Stimulated activated CD4-positive, alpha-beta T cell treated with anti-CD3 and anti-CD28 coated beads, TNF-alpha, amount 100 ng/mL, for 24 hours (primary cell): ENCODE measurements around the gene TRAF3IP1.
"Not testable (repeated sequence)": the region's sequence is repeated elsewhere in the genome, so short reads cannot be mapped to it uniquely, and the experiment has no call there.

ENCODE experiments used
- DNase-seq, 3 experiments: peaks; one replicate each; pipeline ENCODE4 v3.0.0-alpha.2; 2020; ENCODE audit warnings: low read depth in 3 of 3

Gene TRAF3IP1

DNA sequence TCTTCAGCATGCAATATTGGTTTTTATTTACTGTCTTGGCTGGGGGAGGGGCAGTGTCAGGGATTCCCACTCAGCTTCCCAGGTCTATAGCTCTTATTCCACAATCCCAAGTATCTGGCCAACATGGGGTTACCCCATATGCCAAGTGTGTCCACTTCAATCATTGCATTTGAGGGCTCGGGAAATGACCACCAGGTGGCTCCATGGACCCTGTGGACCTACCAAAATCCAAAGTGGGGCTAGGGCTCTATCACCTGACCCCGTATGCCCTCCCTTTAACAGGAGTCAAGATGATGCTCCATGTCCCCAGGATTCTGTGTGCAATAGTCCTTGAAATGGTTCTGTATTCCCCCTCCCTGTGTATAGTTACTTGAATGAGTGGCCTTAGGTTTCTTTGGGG lies 12.1 kb upstream of the TRAF3IP1 start:
- DNase-seq = no peak

DNA sequence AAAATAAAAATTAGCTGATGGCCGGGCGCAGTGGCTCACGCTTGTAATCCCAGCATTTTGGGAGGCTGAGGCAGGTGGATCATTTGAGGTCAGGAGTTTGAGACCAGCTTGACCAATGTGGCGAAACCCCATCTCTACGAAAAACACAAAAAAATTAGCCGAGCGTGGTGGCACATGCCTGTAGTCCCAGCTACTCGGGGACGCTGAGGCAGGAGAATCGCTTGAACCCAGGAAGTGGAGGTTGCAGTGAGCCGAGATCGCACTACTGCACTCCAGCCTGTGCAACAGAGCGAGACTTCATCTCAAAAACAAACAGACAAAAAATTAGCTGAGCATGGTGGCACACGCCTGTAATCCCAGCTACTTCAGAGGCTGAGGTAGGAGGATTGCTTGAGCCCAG lies 9.6 kb upstream of the TRAF3IP1 start:
- not testable (repeated sequence) for DNase-seq

DNA sequence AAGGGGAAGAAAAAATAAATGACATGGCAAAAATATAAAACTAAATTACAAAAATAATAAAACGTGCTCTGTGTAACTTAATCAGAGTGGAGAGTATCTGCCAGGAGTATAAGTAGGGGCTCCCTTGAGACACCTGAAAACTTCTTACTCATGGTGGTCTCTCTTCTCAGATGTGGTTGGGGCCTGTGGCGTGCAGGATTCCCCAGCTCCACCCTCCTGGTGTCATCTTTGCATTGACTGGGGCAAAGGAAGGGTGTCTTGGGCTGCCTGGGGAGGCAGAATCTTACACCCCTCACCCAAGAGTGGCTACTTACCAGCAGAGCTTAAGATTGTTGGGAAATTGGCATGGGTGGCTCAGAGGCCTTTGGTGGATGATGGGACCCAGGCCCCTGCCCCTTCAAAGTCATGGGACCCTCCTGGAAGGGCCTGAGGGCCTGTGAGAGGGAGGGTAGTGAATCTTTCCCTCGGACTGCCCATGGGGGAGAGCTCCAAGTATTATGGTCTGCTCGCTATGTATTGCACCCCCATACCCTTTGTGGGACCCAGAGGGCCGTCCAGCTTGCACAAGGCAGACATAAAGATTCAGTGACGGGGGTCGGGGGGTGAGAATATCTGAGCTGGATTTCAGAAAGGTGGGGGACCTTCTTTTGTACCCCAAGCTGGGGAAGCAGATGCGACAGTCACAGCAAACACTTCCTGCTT lies 6.9 kb upstream of the TRAF3IP1 start:
- DNase-seq = no peak

DNA sequence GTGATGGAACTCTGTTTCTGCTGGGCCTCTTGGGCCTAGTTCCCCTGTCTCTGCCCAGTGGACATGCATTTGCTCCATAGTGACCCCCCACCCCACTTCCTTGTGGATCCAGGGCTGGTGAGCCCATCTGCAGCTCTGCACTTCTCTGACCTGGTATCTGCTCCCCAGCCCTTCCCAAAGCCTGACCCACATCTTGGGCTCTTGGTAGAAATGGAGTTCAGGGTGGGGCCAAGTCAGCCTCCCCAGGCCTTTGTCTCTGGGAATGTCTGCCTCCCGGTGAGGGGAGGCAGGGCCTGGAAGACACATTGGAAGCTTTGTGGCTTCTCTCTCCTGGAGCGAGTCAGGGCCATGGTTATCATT lies 6.3 kb upstream of the TRAF3IP1 start:
- DNase-seq = no peak

GRCh38 chr2:238314576-238314975 lies 5.7 kb upstream of the TRAF3IP1 start:
- DNase-seq = no peak

DNA sequence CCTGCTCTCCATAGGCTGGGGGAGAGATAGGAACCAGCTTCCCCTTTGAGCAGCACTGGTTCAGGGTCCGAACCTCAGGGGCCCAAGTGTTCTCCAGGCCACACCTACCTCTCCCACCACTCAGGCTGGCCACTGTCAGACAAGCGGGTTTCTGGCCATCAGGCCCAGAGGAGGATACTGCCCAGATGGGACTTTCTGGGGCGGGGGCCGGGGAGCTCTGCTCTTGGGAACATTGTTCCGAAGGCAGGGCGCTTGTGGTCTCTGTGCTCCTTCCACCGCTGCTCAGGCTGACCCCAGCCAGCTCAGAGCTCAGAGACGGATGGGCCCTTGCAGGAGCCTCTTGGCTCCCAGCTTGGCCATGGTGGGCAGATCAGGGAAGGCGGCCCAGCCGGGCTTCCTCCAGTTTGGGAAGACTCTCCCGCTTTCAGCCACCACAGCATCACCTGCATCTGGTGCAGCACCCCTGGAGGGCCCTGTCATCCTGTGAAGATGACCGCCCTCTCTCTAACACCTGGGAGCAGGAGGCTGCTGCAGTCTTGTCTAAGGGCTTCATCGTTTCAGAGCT lies 5.2 kb upstream of the TRAF3IP1 start:
- no peak for DNase-seq

GRCh38 chr2:238320648-238321281 lies 447 bp downstream of the TRAF3IP1 start:
- peak in 1 of 3 experiments; percentile 8 for DNase-seq

GRCh38 chr2:238321467-238321866 lies 1.1 kb downstream of the TRAF3IP1 start:
- no peak for DNase-seq

DNA sequence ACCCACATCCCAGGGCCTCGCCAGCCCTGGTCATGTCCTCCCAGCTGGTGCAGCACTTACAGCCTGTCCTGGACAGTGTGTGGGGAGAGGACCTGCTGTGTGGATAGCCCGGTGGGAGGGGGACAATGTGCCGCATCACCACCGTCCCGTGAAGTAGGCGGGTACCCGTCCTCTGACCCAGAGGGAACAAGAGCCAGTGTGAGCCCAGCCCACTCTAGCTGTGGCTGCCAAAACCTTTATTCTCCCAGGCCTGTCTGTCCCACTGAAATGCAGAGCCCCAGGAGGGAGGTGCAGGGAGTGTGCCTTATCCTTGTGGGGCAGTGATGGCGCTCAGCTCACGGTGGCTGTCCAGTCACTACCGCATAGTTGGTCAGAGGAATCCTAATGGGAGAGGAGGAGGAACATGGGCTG lies 1.7 kb downstream of the TRAF3IP1 start:
- DNase-seq = no peak

DNA sequence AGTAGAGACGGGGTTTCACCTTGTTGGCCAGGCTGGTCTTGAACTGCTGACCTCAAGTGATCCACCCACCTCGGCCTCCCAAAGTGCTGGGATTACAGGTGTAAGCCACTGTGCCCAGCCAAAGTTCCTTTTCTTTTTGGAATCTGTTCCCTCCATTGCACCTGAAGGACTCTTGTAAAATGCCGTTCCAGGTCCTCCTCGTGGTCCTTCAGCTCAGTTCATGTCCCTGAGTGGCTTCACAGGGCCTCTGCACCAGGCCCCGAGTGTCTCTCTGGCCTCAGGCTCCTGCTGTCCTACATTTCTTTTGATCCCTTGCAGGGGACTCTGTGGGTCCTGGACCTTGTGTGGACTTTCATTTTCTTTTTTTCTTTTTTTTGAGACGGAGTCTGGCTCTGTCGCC lies 3.9 kb downstream of the TRAF3IP1 start:
- not testable (repeated sequence) for DNase-seq

DNA sequence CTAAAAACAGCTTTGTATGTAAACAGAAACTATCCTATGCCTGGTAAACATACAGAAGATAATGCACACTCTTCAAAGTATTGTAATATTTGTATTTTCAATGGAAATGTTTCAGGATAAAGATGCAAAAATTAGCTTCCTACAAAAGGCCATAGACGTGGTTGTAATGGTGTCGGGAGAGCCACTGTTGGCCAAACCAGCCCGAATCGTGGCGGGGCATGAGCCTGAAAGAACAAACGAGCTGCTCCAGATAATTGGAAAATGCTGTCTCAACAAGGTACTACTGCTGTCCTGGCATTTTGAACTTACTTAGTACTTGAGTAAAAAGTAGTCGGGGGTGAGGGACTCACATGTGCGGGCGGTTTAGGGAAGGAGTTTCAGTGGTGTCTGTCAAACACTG lies 5.4 kb downstream of the TRAF3IP1 start:
- DNase-seq = no peak

GRCh38 chr2:238326801-238327365 lies 6.6 kb downstream of the TRAF3IP1 start:
- no peak for DNase-seq

- DNase-seq = no peak
Measured at GRCh38 chr2:238327751-238328150, 7.4 kb downstream of the TRAF3IP1 start.

- no peak for DNase-seq
Measured at GRCh38 chr2:238330391-238330790, 10.1 kb downstream of the TRAF3IP1 start.

DNA sequence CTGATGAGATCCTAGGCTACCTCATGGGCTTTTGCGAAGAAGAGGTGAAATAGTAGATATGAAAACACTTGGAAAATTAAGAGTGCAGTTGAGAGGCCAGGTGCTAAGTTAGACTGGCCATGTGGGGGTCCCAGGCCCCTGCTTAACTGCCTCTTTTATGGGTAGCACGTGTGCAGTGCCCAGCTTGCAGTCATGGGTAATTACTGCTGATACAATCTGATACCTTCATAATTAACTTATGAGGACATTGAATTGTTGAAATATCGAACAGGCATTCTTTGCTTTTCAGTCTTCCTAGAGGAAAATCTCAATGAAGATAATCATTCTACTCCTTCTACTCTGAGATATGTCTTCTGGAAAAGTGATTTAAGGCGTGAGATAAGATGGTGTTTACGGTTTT lies 11.6 kb downstream of the TRAF3IP1 start:
- no peak for DNase-seq

GRCh38 chr2:238334885-238335284 lies 14.6 kb downstream of the TRAF3IP1 start:
- no peak for DNase-seq

DNA sequence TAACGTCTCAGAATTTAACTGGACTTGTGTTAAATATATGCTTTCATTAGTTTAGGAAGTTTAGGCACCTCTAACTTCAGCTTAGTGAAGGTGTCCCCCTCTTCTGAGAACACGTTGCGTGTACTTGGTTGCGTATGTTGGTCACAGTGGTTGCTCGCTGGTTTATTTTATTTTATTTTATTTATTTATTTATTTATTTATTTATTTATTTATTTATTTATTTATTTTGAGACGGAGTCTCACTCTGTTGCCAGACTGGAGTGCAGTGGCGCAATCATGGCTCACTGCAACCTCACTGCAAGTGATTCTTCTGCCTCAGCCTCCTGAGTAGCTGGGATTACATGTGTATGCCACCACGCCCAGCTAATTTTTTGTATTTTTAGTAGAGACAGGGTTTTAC lies 15.3 kb downstream of the TRAF3IP1 start:
- DNase-seq = not testable (repeated sequence)

DNA sequence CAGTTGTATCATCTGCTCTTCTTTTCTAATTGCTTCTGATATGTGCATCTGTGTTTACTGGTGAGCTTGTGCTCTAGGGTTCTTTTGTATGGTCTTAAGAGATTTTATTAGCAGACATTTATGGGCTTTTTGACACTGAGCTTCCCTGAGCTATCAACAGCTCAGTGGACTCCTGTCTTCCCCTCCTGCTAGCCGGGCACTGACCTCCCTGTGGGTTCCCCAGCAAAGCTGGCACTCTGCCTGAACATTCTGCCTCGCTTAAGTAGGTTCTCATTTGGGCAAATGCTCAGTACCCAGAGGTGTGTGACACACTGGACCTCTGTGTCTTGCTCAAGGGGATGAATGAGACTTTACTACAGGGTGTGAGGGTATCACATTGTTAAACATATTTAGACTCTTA lies 15.8 kb downstream of the TRAF3IP1 start:
- no peak for DNase-seq

DNA sequence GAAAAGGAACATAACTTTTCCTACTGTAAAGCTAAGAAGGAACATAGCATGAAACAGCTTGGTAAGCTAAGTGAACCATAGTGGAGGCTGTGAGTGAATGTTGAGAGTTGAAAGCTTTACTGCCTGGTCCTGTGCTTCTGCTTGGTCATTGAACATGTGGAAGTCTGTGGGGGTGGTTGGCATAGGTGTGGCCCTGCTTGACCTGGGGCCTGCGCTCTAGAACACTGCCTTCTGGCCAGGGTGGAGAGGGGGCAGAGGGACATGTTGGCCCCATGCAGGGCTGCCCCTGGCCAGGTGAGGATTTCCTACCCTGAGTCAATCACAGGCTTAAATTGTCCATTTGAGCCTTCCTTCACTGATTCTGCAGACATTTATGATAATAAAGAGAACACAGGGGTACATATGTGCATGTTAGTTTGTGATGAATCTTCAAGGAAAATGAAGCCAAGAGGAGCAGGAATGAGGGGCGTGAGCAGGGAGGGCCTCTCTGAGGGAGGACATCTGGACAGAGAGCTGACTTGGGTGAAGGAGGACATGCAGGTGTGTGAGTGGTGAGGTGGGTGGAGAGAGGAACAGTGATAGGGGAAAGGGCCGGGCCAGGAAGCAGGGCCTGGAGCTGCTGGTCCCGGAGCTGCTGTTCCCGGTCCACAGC lies 16.6 kb downstream of the TRAF3IP1 start:
- DNase-seq = no peak

DNA sequence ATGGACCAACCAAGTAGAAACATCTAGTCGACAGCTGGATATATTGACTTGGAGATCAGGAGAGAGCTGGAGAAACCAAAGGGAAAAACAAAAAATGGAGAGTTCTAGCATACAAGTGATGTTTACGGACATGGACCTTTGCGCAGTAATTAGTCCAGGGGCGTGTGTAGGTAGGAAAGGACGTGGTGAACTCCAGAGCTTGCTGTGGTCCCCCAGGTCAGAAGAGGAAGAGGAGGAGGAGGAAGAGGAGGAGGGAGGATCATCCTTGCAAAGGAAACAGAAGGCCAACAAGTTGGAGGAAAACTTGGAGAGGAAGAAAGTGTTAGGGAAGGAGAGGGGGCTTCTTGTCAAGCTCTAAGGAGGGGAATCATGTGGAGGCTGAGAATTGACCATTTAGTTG lies 17.5 kb downstream of the TRAF3IP1 start:
- DNase-seq = no peak

- DNase-seq = no peak
Measured at GRCh38 chr2:238338710-238339394, 18.5 kb downstream of the TRAF3IP1 start.

DNA sequence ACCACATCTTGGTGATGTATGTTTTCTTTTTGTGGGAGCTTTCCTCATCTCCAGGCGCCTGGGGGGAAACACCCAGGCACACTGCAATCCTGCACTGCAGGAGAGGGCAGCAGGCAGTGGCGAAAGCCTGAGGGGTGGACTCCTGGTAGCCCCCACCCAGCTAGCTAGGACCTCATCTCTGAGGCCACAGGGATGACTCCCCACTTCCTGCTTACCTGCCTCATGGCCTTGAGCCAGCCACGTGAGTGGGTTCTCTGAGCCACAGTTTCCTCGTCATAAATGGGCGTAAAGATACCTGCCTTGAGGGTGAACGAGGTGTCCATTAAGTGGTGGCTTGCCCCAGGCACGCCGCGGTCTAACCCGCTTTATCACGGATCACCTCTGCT lies 19.1 kb downstream of the TRAF3IP1 start:
- DNase-seq = no peak
